ENCODE measurements around the gene HACE1.

GRCh38 chr6:104884867-104885517 is 25.3 kb upstream of the HACE1 start:
- TF ChIP-seq CTCF (IDR thresholded peaks at IDR 0.05; ENCODE audit: insufficient read depth, low read length) (no peak), REST (IDR thresholded peaks at IDR 0.05; ENCODE audit: insufficient replicate concordance, low read depth) (no peak), SPI1 (IDR thresholded peaks at IDR 0.05; ENCODE audit: borderline replicate concordance, low read depth) (no peak), POLR2AphosphoS5 (IDR thresholded peaks at IDR 0.05; ENCODE audit: low read depth) (no peak)

All from HL-60 (cell line).